Gastrocnemius medialis (tissue), 4 donors: ENCODE results near the gene CDC25C. TPM values are rescaled to one million over a fixed set of nuclear protein-coding genes. Genes with fewer than 3 reads are reported as not detected.

Experiments used
- ATAC-seq, 2 donors: fragments of 150-250 bp; one replicate each; pipeline ENCODE4 v1.9.1; 2016
- DNase-seq, 2 donors: peaks; one replicate each; pipeline ENCODE4 v3.0.0-alpha.2; 2019
- H3K27ac ChIP-seq, 4 donors: fragments of 200-600 bp; sonication (generic); 1 replicate in 1 of 4; 2 replicates in 3 of 4; pipeline ENCODE4 v1.5.1; 2016 to 2018; ENCODE audit warnings: mild to moderate bottlenecking in 2 of 4, moderate library complexity in 1 of 4
- H3K27me3 ChIP-seq, 3 donors: fragments of 200-600 bp; sonication (generic) in 2 of 3; 1 replicate in 1 of 3; 2 replicates in 2 of 3; pipeline versions ENCODE4 v1.5.1 to v1.6.0; 2016 to 2019; ENCODE audit warnings: mild to moderate bottlenecking in 1 of 3, moderate library complexity in 1 of 3
- H3K36me3 ChIP-seq, 2 donors: fragments of 200-600 bp; sonication (generic) in 1 of 2; one replicate each; pipeline ENCODE4 v1.5.1; 2017 to 2018
- H3K4me1 ChIP-seq, 2 donors: fragments of 200-600 bp; sonication (generic) in 1 of 2; one replicate each; pipeline ENCODE4 v1.5.1; 2016 to 2017; ENCODE audit warnings: mild to moderate bottlenecking in 2 of 2
- H3K4me3 ChIP-seq, 4 donors: fragments of 200-600 bp; sonication (generic) in 3 of 4; 1 replicate in 1 of 4; 2 replicates in 3 of 4; pipeline ENCODE4 v1.5.1; 2016 to 2019; ENCODE audit warnings: mild to moderate bottlenecking in 2 of 4
- H3K9me3 ChIP-seq, 3 donors: fragments of 200-600 bp; sonication (generic) in 2 of 3; 1 replicate in 1 of 3; 2 replicates in 2 of 3; pipeline ENCODE4 v1.5.1; 2016 to 2019
- POLR2A ChIP-seq, 2 donors: fragments of 450-650 bp; IDR thresholded peaks; one replicate each; pipeline ENCODE4 v1.6.1; 2017; ENCODE audit warnings: antibody characterized with exemption in 2 of 2, mild to moderate bottlenecking in 2 of 2, moderate library complexity in 2 of 2
- in situ Hi-C, 4 donors: fragments of 200-750 bp; cut with MboI; loops; one replicate each; pipeline versions ENCODE4 v1.15.0 to v1.8.0; 2017; ENCODE audit warnings: low sequenced_read_pairs in 4 of 4
- intact Hi-C: fragments of 100-400 bp; cut with DNase I; formaldehyde crosslinking; loops from one replicate; pipeline ENCODE4 v1.15.1; 2023; ENCODE audit warnings: low total_unique reads
- total RNA-seq, 4 donors: library from RNA; depleted of rRNA; stranded (reverse); fragments of >200 nt; gene quantifications; one replicate each; pipeline versions ENCODE4 v1.1.0 to v1.2.3, GENCODE V29; 2016
- TF ChIP-seq, protein P1 (sequence below), 5 experiments: fragments of 450-650 bp in 3 of 5; fragments of 200-600 bp in 2 of 5; sonication (generic) in 2 of 5; IDR thresholded peaks in 4 of 5; conservative IDR thresholded peaks in 1 of 5; 1 replicate in 4 of 5; 2 replicates in 1 of 5; pipeline ENCODE4 v1.5.1; 2016 to 2019; ENCODE audit warnings: antibody characterized with exemption in 5 of 5, mild to moderate bottlenecking in 3 of 5, moderate library complexity in 3 of 5

The CDC25C gene
- total RNA-seq, 4 donors from 2014 or later: not detected

DNA sequence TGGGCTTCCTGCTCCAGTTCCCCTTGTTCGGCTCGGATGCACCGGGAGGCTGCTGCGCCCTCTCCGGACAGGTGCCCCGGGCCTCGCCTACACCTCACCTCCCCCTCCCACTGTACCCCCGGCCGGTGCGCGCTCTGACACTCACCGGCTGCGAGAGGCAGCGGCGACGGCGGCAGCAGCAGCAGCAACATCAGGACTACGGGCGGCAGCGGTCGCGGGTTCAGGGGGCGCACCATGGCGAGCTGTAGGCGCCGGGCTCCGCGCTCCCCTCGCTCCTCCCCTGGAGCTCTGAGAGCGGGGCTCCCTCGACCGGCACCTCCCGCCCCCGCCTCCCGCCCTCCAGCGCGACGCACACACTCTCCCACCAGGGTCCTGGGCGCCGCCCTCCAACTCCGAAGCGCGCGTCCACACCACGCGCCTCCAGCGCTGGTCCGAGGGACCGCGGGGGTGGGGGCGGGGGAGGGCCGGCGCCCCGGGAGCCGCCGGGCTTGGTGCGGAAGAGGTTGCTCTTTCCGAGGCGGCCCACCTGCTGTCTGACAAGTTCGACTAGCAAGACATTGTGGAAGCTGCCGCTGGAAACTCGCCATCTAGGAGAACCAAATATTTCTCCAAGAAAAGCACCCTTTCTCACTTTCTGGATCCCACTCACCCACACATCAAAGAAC is 57.3 kb downstream of the CDC25C start, which contains the start of gene GFRA3:
Gene GFRA3 (minus strand): TSS at position 433 of the 665 bp plus-strand sequence. CDS start 197 bp downstream, at position 236.
- H3K36me3 ChIP-seq: no peaks in the 10 kb centered on the region
- in situ Hi-C loops: no loop called here
- peak within 1 kb of the TSS; percentile 32 to 47 (median 42) for H3K4me3 ChIP-seq
- TF ChIP-seq, protein P1, sequence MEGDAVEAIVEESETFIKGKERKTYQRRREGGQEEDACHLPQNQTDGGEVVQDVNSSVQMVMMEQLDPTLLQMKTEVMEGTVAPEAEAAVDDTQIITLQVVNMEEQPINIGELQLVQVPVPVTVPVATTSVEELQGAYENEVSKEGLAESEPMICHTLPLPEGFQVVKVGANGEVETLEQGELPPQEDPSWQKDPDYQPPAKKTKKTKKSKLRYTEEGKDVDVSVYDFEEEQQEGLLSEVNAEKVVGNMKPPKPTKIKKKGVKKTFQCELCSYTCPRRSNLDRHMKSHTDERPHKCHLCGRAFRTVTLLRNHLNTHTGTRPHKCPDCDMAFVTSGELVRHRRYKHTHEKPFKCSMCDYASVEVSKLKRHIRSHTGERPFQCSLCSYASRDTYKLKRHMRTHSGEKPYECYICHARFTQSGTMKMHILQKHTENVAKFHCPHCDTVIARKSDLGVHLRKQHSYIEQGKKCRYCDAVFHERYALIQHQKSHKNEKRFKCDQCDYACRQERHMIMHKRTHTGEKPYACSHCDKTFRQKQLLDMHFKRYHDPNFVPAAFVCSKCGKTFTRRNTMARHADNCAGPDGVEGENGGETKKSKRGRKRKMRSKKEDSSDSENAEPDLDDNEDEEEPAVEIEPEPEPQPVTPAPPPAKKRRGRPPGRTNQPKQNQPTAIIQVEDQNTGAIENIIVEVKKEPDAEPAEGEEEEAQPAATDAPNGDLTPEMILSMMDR (IDR thresholded peaks at IDR 0.05 in 4 of 5, conservative IDR thresholded peaks at IDR 0.05 in 1 of 5): no peak
- no peak for TF ChIP-seq POLR2A (IDR thresholded peaks at IDR 0.05)
- H3K4me1 ChIP-seq: peaks cover 0 to 5% of the 10 kb centered on the region in 2 donors
- intact Hi-C loops: no loop called here
- no peaks in the 10 kb centered on the region for H3K9me3 ChIP-seq
- ATAC-seq (no peak), DNase-seq (no peak)
- H3K27me3 ChIP-seq: peaks cover 5 to 15% (median 9%) of the 10 kb centered on the region in 3 donors
- no peak within 1 kb of the TSS for H3K27ac ChIP-seq

DNA sequence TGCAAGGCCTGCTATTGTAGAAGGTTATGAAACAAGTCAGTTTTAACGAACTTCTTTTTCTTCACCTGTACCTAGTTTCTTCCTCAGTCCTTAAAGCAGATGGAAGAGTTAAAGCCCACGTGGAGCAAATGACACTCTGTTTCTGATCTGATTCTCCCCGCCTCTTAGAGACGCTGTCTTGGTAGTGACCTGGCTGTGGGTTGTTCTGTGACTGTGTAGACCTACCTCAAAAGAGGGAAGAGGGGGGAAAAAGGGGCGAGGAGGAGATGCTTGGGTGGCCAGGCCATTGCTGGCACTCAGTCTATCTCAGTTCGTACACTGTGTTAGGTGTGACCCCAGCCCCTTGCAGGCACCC is 57.8 kb downstream of the CDC25C start:
- in situ Hi-C loops: no loop called here
- Histone ChIP-seq H3K4me3 (peak overlapping the region in 3 of 4 donors; percentile 32 to 47 (median 37)), H3K27ac (no peak overlapping the region), H3K9me3 (no peaks in the 10 kb centered on the region), H3K4me1 (peaks cover 0 to 5% of the 10 kb centered on the region in 2 donors), H3K36me3 (no peaks in the 10 kb centered on the region), H3K27me3 (peaks cover 5 to 15% (median 9%) of the 10 kb centered on the region in 3 donors)
- DNase-seq: no peak
- no peak for TF ChIP-seq POLR2A (IDR thresholded peaks at IDR 0.05)
- TF ChIP-seq, protein P1 (IDR thresholded peaks at IDR 0.05 in 4 of 5, conservative IDR thresholded peaks at IDR 0.05 in 1 of 5): no peak
- intact Hi-C loops: no loop called here
- no peak for ATAC-seq

DNA sequence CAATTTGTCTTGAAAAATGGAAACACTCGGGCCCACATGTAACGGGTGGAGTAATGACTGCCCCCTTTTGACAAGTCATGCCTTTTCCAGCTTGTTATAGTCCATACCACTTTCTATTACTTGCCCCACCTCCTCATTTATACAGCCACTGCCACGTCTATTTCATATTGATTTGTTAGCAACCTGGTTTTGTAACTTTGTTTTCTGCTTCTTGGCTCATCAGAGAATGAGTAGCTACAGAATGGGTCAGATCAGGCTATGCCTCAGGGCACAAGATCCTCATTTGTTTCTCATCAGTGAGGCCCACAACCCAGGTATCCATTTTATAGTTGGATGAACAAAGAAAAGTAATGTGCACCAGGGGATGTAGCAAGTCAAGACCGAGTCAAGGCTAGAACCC is 58.9 kb downstream of the CDC25C start:
- Histone ChIP-seq H3K4me1 (peaks cover 0 to 5% of the 10 kb centered on the region in 2 donors), H3K4me3 (no peak overlapping the region), H3K36me3 (no peaks in the 10 kb centered on the region), H3K9me3 (no peaks in the 10 kb centered on the region), H3K27me3 (peaks cover 5 to 17% (median 9%) of the 10 kb centered on the region in 3 donors), H3K27ac (no peak overlapping the region)
- in situ Hi-C loops (no loop called here), intact Hi-C loops (no loop called here)
- no peak for TF ChIP-seq POLR2A (IDR thresholded peaks at IDR 0.05)
- TF ChIP-seq, protein P1 (IDR thresholded peaks at IDR 0.05 in 4 of 5, conservative IDR thresholded peaks at IDR 0.05 in 1 of 5): no peak
- ATAC-seq (no peak), DNase-seq (no peak)

DNA sequence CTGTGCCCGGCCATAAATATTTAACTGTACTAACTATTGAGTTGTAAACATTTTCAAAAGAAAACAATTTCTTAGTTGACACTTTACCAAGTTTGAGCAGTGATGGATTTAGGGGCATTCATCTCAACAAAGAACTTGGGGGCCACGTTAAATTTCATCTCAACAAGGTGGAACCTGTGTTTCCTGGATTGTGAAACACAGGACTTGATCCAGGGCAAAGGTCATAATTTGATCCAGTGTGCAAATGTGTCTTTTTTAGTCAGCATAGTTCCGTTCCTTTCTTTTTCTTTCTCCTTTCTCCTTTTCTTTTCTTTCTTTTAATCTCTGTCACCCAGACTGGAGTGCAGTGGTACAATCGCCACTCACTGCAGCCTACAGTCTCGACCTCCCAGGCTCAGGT is 60.3 kb downstream of the CDC25C start:
- TF ChIP-seq, protein P1 (IDR thresholded peaks at IDR 0.05 in 4 of 5, conservative IDR thresholded peaks at IDR 0.05 in 1 of 5): no peak
- no peak for TF ChIP-seq POLR2A (IDR thresholded peaks at IDR 0.05)
- Histone ChIP-seq H3K27me3 (peaks cover 5 to 18% (median 9%) of the 10 kb centered on the region in 3 donors), H3K36me3 (no peaks in the 10 kb centered on the region), H3K4me1 (peaks cover 0 to 5% of the 10 kb centered on the region in 2 donors), H3K4me3 (no peak overlapping the region), H3K9me3 (no peaks in the 10 kb centered on the region), H3K27ac (no peak overlapping the region)
- intact Hi-C loops (no loop called here), in situ Hi-C loops (no loop called here)
- no peak for ATAC-seq
- no peak for DNase-seq
